GM12878 (cell line): ENCODE results near the gene PSG4. TPM values are rescaled to one million over a fixed set of nuclear protein-coding genes. Genes with fewer than 3 reads are reported as not detected.
"Not testable (repeated sequence)": the region's sequence is repeated elsewhere in the genome, so short reads cannot be mapped to it uniquely, and the experiment has no call there.

ENCODE experiments used
- ATAC-seq: fragments of 200-7000 bp; cut with Tn5 transposase; 3 replicates; pipeline ENCODE4 v1.9.1; 2020; ENCODE audit warnings: mild to moderate bottlenecking, moderate library complexity
- Bru-seq: library from RNA; stranded (reverse); fragments of 400-500 nt; gene quantifications from one replicate; lab custom pipeline; 2021; lab: Mats Ljungman, UMichigan
- BruChase-seq, 2 experiments: library from RNA; stranded (reverse); fragments of 400-500 nt; gene quantifications; one replicate each; lab custom pipeline; 2021; lab: Mats Ljungman, UMichigan
- BruUV-seq: library from RNA; stranded (reverse); fragments of 400-500 nt; replicated peaks from 2 replicates; lab custom pipeline; 2021; lab: Mats Ljungman, UMichigan
- CTCF ChIA-PET: fragments of 300-600 bp; sonication (Branson Sonifier 250); formaldehyde crosslinking; extraction: SDS; loops from one replicate; lab custom pipeline; 2021; ENCODE audit warnings: inconsistent platforms; lab: Yijun Ruan, JAX
- POLR2A ChIA-PET: fragments of 350-600 bp; formaldehyde crosslinking; extraction: SDS; loops from one replicate; lab custom pipeline; 2021; ENCODE audit warnings: inconsistent platforms; lab: Charles Lee
- RAD21 ChIA-PET: fragments of 300-600 bp; sonication (Branson Sonifier 250); formaldehyde crosslinking; loops from one replicate; lab custom pipeline; 2023; ENCODE audit warnings: antibody characterized with exemption; ENCODE audit not compliant: unreplicated experiment; lab: Charles Lee
- SMC1A ChIA-PET: fragments of 300-600 bp; sonication (Branson Sonifier 250); formaldehyde crosslinking; loops from one replicate; lab custom pipeline; 2023; ENCODE audit not compliant: unreplicated experiment, uncharacterized antibody; lab: Charles Lee
- DNase-seq: peaks from one replicate; pipeline ENCODE4 v3.0.0-alpha.2; 2011; ENCODE audit warnings: low read depth, low spot score
- FAIRE-seq: peaks from 3 replicates; lab custom pipeline; 2011; peaks lifted over from hg19 to GRCh38; lab: Jason Lieb, UNC
- H2AFZ ChIP-seq: 2 replicates; pipeline ENCODE4 v1.6.0; 2011; ENCODE audit warnings: low read depth, low read length, control low read depth; ENCODE audit not compliant: control insufficient read depth
- H3K27ac ChIP-seq: 2 replicates; pipeline ENCODE4 v1.5.1; 2011; ENCODE audit warnings: control low read depth; ENCODE audit not compliant: control insufficient read depth, insufficient read depth
- H3K27me3 ChIP-seq, 2 experiments: replicated peaks in 1 of 2; 2 replicates each; pipeline versions ENCODE4 v1.6.0 to v1.6.1; 2011; ENCODE audit warnings: low read length in 1 of 2; ENCODE audit not compliant: control insufficient read depth in 2 of 2, insufficient read depth in 2 of 2
- H3K36me3 ChIP-seq, 2 experiments: 2 replicates each; pipeline ENCODE4 v1.5.1; 2011; ENCODE audit warnings: low read length in 1 of 2; ENCODE audit not compliant: control insufficient read depth in 2 of 2, insufficient read depth in 2 of 2
- H3K4me1 ChIP-seq: 2 replicates; pipeline ENCODE4 v1.6.1; 2011; ENCODE audit warnings: mild to moderate bottlenecking, low read length, moderate library complexity, mixed read lengths; ENCODE audit not compliant: control insufficient read depth, insufficient read depth
- H3K4me2 ChIP-seq: 2 replicates; pipeline ENCODE4 v1.6.0; 2011; ENCODE audit warnings: control low read depth; ENCODE audit not compliant: control insufficient read depth, insufficient read depth
- H3K4me3 ChIP-seq: fragments of 200-600 bp; sonication (generic); 2 replicates; pipeline ENCODE4 v1.5.1; 2016
- H3K79me2 ChIP-seq: 2 replicates; pipeline ENCODE4 v1.6.0; 2011; ENCODE audit warnings: low read length; ENCODE audit not compliant: control insufficient read depth, insufficient read depth
- H3K9ac ChIP-seq: 2 replicates; pipeline ENCODE4 v1.8.0; 2011; ENCODE audit warnings: low read length, control low read depth, mixed read lengths; ENCODE audit not compliant: control insufficient read depth, insufficient read depth
- H3K9me3 ChIP-seq: replicated peaks from 3 replicates; pipeline ENCODE4 v1.5.1; 2011; ENCODE audit warnings: mild to moderate bottlenecking, low read length; ENCODE audit not compliant: control insufficient read depth, insufficient read depth
- H4K20me1 ChIP-seq: 2 replicates; pipeline ENCODE4 v1.6.0; 2011; ENCODE audit not compliant: control insufficient read depth, insufficient read depth
- WGBS: methylation state at CpG from one replicate; pipeline ENCODE4 v1.1.6; 2016; ENCODE audit warnings: low lambda C conversion rate; ENCODE audit not compliant: insufficient replicate concordance, insufficient coverage; ENCODE audit errors: missing lambda C conversion rate; 5-methylcytosine and 5-hydroxymethylcytosine counted together
- in situ Hi-C: fragments of 300-500 bp; cut with MboI; formaldehyde crosslinking; loops from 9 replicates; pipeline ENCODE4 v1.14.3; 2018; ENCODE audit warnings: mixed read lengths
- intact Hi-C: fragments of 100-400 bp; cut with micrococcal nuclease; formaldehyde crosslinking; loops from one replicate; pipeline ENCODE4 v1.14.2; 2022; ENCODE audit not compliant: unreplicated experiment
- long read RNA-seq, 2 experiments: library from polyadenylated mRNA; unstranded; transcript quantifications; one replicate each; pipeline ENCODE4 v2.0.0, GENCODE V29; 2019 to 2020
- polyA minus RNA-seq, 3 experiments: library from RNA; depleted of rRNA, polyadenylated mRNA; stranded (reverse); fragments of >200 nt; gene quantifications; 2 replicates each; pipeline ENCODE4 v1.2.3, GENCODE V29; 2011
- polyA plus RNA-seq, 11 experiments: library from polyadenylated mRNA; depleted of rRNA in 4 of 11; unstranded in 6 of 11; stranded (reverse) in 5 of 11; fragments of >200 nt; fragmentation: Nextera tagmentation in 4 of 11; fragmentation: Illumina TruSeq in 1 of 11; extraction: Ambion mirVana in 4 of 11; extraction: Trizol in 1 of 11; gene quantifications; 1 replicate in 1 of 11; 2 replicates in 10 of 11; pipeline versions ENCODE4 v1.2.1 to v1.2.3, GENCODE V29; 2011 to 2016; ENCODE audit warnings: inconsistent platforms in 2 of 11, missing spikeins in 2 of 11, low read depth in 1 of 11
- total RNA-seq, 4 experiments: library from RNA; depleted of rRNA in 3 of 4; stranded (reverse); fragments of >200 nt in 3 of 4; fragmentation: Illumina TruSeq in 1 of 4; extraction: Trizol in 1 of 4; gene quantifications; 2 replicates each; pipeline versions ENCODE4 v1.2.1 to v1.2.3, GENCODE V29; 2013 to 2021

Gene PSG4
- not detected in 2 replicates for total RNA-seq (2013; cell fraction: nucleolus; rRNA removed)
- not detected in 2 replicates for total RNA-seq (2014; rRNA removed)
- total RNA-seq (2014; rRNA removed; fragmentation: Illumina TruSeq; extraction: Trizol), result not detected in 2 replicates
- not detected in 2 replicates for total RNA-seq (2021)
- not detected for polyA plus RNA-seq (2011; ENCODE audit: low read depth)
- not detected in 2 replicates for polyA plus RNA-seq (2011; rRNA removed)
- polyA plus RNA-seq (2011; cell fraction: cytosol; rRNA removed), result not detected in 2 replicates
- not detected in 2 replicates for polyA plus RNA-seq (2011; cell fraction: nucleus; rRNA removed)
- polyA plus RNA-seq (2012), result not detected in 2 replicates
- polyA plus RNA-seq (2014; fragmentation: Illumina TruSeq; extraction: Trizol), result not detected in 2 replicates
- not detected for polyA plus RNA-seq (2014; fragmentation: Nextera tagmentation; extraction: Ambion mirVana)
- not detected in 2 replicates for polyA plus RNA-seq (2014; rRNA removed)
- not detected for polyA plus RNA-seq (2016; fragmentation: Nextera tagmentation; extraction: Ambion mirVana)
- polyA minus RNA-seq (2011; rRNA and poly(A)+ RNA removed), result not detected in 2 replicates
- not detected in 2 replicates for polyA minus RNA-seq (2011; cell fraction: cytosol; rRNA and poly(A)+ RNA removed)
- not detected in 2 replicates for polyA minus RNA-seq (2011; cell fraction: nucleus; rRNA and poly(A)+ RNA removed)
- not detected for Bru-seq, nascent RNA
- not detected for BruChase-seq, experiment 1, labeled RNA remaining after a 6-hour chase
- not detected for BruChase-seq, experiment 2, labeled RNA remaining after a 2-hour chase
- long read RNA-seq, experiment 1, result 0 reads
- long read RNA-seq, experiment 2, result 0 reads

DNA sequence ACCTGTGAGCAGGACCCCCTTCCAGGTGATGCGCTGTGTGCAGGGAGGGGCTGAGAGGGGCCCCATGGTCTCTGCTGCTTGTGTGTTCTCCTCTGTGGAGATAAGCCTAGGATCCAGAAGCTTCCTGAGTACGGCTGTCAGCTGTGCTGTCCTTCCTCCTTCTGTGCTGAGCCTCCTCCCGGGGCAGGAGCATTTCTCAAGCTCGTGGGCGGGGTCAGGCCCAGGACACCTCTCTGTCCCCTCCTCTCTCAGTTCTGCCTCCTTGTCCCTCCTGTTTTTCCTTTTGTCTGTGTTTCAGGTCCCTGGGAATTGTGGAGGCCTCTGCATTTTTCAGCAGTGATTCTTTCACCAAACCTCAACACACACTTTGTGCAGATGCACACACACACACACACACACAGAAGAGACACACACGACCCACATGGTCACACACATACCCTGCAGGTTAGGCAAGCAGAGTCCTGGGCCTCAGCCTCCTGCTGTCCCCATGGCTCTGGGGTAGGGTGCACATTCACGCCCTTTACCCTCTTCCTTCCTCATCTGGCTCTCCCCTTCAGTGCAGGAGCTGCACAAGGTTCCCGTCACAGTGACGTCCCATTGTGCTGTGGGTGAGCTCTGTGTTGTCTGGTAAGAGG lies at the start of gene PSG4:
PSG4 (minus strand) TSS at position 168 of the 635 bp plus-strand sequence; CDS start at position 66, 102 bp downstream.
- H3K4me3 ChIP-seq, H3K4me1 ChIP-seq, SMC1A ChIA-PET, H3K4me2 ChIP-seq, FAIRE-seq, H4K20me1 ChIP-seq, DNase-seq, H2AFZ ChIP-seq, H3K9ac ChIP-seq, in situ Hi-C loops, H3K36me3 ChIP-seq, H3K9me3 ChIP-seq, H3K27me3 ChIP-seq, H3K27ac ChIP-seq, POLR2A ChIA-PET, H3K79me2 ChIP-seq, BruUV-seq, ATAC-seq, RAD21 ChIA-PET, intact Hi-C loops: not testable (repeated sequence)
- WGBS, result 24% methylated on average over 6 of the region's 9 CpGs
- CTCF ChIA-PET, result interaction anchor here (0.6 kb wide), 1 partner anchor 332 kb away, joined by 3 read pairs; no protein-coding TSS in a partner anchor

DNA sequence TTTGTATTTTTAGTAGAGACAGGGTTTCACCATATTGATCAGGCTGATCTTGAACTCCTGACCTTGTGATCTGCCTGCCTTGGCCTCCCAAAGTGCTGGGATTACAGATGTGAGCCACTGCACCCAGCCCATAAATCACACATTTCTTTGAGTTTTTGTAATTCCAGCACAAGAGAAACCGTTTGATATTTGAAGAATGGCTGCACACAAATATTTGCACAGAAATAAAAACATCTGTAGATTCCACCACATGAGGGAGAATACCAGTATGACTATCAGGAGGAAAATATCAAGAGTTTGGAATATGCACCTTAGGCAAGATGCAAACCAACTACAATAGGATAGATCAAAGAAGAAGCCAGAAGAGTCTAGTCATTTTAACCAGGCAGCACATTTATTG lies 46.0 kb upstream of the PSG4 start:
- 0% methylated on average over 1 of the region's 1 CpG for WGBS

DNA sequence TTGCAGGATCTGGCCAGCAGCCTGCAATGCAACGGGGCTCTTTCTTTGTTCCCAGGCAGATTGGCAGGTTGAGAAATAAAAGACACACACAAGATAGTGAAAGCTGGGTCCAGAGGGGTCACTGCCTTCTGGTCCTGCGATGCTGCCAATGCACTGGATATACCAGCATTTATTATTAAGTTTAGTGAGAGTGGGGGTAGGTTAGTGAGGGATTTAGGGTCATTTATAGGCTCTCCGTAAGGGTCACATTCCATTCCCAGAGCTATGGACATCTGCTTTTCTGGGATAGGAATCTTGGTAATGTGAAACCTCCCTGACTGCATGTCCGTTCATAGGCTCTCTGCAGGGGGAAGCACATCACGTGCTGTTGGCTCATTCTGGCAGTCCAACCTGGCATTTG lies 44.9 kb upstream of the PSG4 start:
- intact Hi-C loops, BruUV-seq, in situ Hi-C loops, H3K27ac ChIP-seq, ATAC-seq, H3K4me3 ChIP-seq, POLR2A ChIA-PET, H3K27me3 ChIP-seq, H3K79me2 ChIP-seq, FAIRE-seq, CTCF ChIA-PET, H2AFZ ChIP-seq, H3K9ac ChIP-seq, H4K20me1 ChIP-seq, RAD21 ChIA-PET, H3K9me3 ChIP-seq, SMC1A ChIA-PET, H3K4me2 ChIP-seq, H3K36me3 ChIP-seq, DNase-seq, H3K4me1 ChIP-seq: not testable (repeated sequence)
- WGBS, result 0% methylated on average over 4 of the region's 5 CpGs

More for the DNA sequence above, 46.0 kb upstream of the PSG4 start:
- POLR2A ChIA-PET, H3K4me3 ChIP-seq, H2AFZ ChIP-seq, SMC1A ChIA-PET, in situ Hi-C loops, H3K4me2 ChIP-seq, H3K9me3 ChIP-seq, H3K27ac ChIP-seq, ATAC-seq, DNase-seq, CTCF ChIA-PET, BruUV-seq, intact Hi-C loops, H3K79me2 ChIP-seq, FAIRE-seq, H3K36me3 ChIP-seq, H4K20me1 ChIP-seq, H3K9ac ChIP-seq, H3K27me3 ChIP-seq, H3K4me1 ChIP-seq, RAD21 ChIA-PET: not testable (repeated sequence)
